Dendritic cell treated with granulocyte-macrophage colony-stimulating factor and Interleukin-4, amounts not matched to agents 40 ng/mL and 50 ng/mL, for 4 days (primary cell): ENCODE data around the gene WNK1.

Experiments
- H3K27ac Mint-ChIP-seq: one replicate; pipeline ENCODE4 v1.8.0; 2022; ENCODE audit warnings: mild to moderate bottlenecking, mixed read lengths
- H3K27me3 Mint-ChIP-seq: one replicate; pipeline ENCODE4 v1.8.0; 2022; ENCODE audit warnings: mild to moderate bottlenecking, mixed read lengths
- H3K36me3 Mint-ChIP-seq: one replicate; pipeline ENCODE4 v1.8.0; 2022; ENCODE audit warnings: low read depth, mixed read lengths
- H3K4me1 Mint-ChIP-seq: one replicate; pipeline ENCODE4 v1.8.0; 2022; ENCODE audit warnings: low read depth, mixed read lengths
- H3K4me3 Mint-ChIP-seq: one replicate; pipeline ENCODE4 v1.8.0; 2022; ENCODE audit warnings: mild to moderate bottlenecking, moderate library complexity, mixed read lengths
- H3K9me3 Mint-ChIP-seq: one replicate; pipeline ENCODE4 v1.8.0; 2022; ENCODE audit warnings: mixed read lengths
- intact Hi-C: fragments of 100-400 bp; cut with micrococcal nuclease; formaldehyde crosslinking; loops from one replicate; pipeline ENCODE4 v1.15.0; 2022

WNK1 gene

GRCh38 chr12:944211-944610, 191.8 kb downstream of the WNK1 start:
- no peaks in the 10 kb centered on the region for H3K9me3 Mint-ChIP-seq
- intact Hi-C loops = loop anchor here (10.0 kb wide), 1 partner anchor 151 kb away; no protein-coding TSS in a partner anchor
- H3K4me1 Mint-ChIP-seq = peaks cover 32% of the 10 kb centered on the region
- no peaks in the 10 kb centered on the region for H3K27me3 Mint-ChIP-seq
- no peak overlapping the region for H3K4me3 Mint-ChIP-seq
- H3K36me3 Mint-ChIP-seq = peaks cover 58% of the 10 kb centered on the region
- peak overlapping the region; percentile 59 for H3K27ac Mint-ChIP-seq

GRCh38 chr12:946212-946611, 193.8 kb downstream of the WNK1 start:
- H3K9me3 Mint-ChIP-seq = no peaks in the 10 kb centered on the region
- H3K4me1 Mint-ChIP-seq = peaks cover 33% of the 10 kb centered on the region
- intact Hi-C loops = loop anchor here (5.0 to 10.0 kb wide), 3 partner anchors 34 to 384 kb away; no protein-coding TSS in a partner anchor
- peaks cover 42% of the 10 kb centered on the region for H3K36me3 Mint-ChIP-seq
- H3K4me3 Mint-ChIP-seq = no peak overlapping the region
- no peaks in the 10 kb centered on the region for H3K27me3 Mint-ChIP-seq
- no peak overlapping the region for H3K27ac Mint-ChIP-seq

- Mint-ChIP-seq H3K27me3 (no peaks in the 10 kb centered on the region), H3K36me3 (peaks cover 42% of the 10 kb centered on the region), H3K4me1 (peaks cover 33% of the 10 kb centered on the region), H3K4me3 (no peak overlapping the region), H3K27ac (no peak overlapping the region), H3K9me3 (no peaks in the 10 kb centered on the region)
- intact Hi-C loops = loop anchor here (5.0 to 10.0 kb wide), 3 partner anchors 34 to 384 kb away; no protein-coding TSS in a partner anchor
Observed at GRCh38 chr12:946631-947030, 194.3 kb downstream of the WNK1 start.

- intact Hi-C loops = loop anchor here (5.0 to 10.0 kb wide), 3 partner anchors 36 to 386 kb away; no protein-coding TSS in a partner anchor
- peaks cover 26% of the 10 kb centered on the region for H3K36me3 Mint-ChIP-seq
- no peaks in the 10 kb centered on the region for H3K27me3 Mint-ChIP-seq
Observed at GRCh38 chr12:948238-948637, 195.9 kb downstream of the WNK1 start.

GRCh38 chr12:949453-950191, 197.2 kb downstream of the WNK1 start, which contains the start of gene RAD52:
Gene RAD52 (minus strand): TSS chr12:949694. CDS start chr12:933058, 16,636 bp downstream.
- intact Hi-C loops = loop anchor here (1.0 to 10.0 kb wide), 4 partner anchors 37 to 387 kb away; no protein-coding TSS in a partner anchor
- Mint-ChIP-seq H3K27ac (peak within 1 kb of the TSS; percentile 97), H3K27me3 (no peaks in the 10 kb centered on the region), H3K36me3 (peaks cover 12% of the 10 kb centered on the region), H3K4me3 (peak within 1 kb of the TSS; percentile 97), H3K9me3 (no peaks in the 10 kb centered on the region), H3K4me1 (peaks cover 30% of the 10 kb centered on the region)

More at GRCh38 chr12:948238-948637, 195.9 kb downstream of the WNK1 start:
- H3K27ac Mint-ChIP-seq = peak overlapping the region; percentile 97
- H3K4me1 Mint-ChIP-seq = peaks cover 33% of the 10 kb centered on the region
- peak overlapping the region; percentile 97 for H3K4me3 Mint-ChIP-seq
- H3K9me3 Mint-ChIP-seq = no peaks in the 10 kb centered on the region

- intact Hi-C loops = no loop called here
- H3K27ac Mint-ChIP-seq = peak overlapping the region; percentile 97
Observed at GRCh38 chr12:951176-951575, 198.8 kb downstream of the WNK1 start.

GRCh38 chr12:953776-954175, 201.4 kb downstream of the WNK1 start:
- Mint-ChIP-seq H3K9me3 (no peaks in the 10 kb centered on the region), H3K4me1 (peaks cover 10% of the 10 kb centered on the region), H3K27me3 (no peaks in the 10 kb centered on the region), H3K36me3 (peaks cover 6% of the 10 kb centered on the region), H3K4me3 (no peak overlapping the region), H3K27ac (peak overlapping the region; percentile 60)
- intact Hi-C loops = no loop called here

More at GRCh38 chr12:951176-951575, 198.8 kb downstream of the WNK1 start:
- Mint-ChIP-seq H3K9me3 (no peaks in the 10 kb centered on the region), H3K36me3 (peaks cover 7% of the 10 kb centered on the region), H3K4me1 (peaks cover 27% of the 10 kb centered on the region), H3K27me3 (no peaks in the 10 kb centered on the region), H3K4me3 (no peak overlapping the region)

- H3K36me3 Mint-ChIP-seq = no peaks in the 10 kb centered on the region
- intact Hi-C loops = no loop called here
- H3K27me3 Mint-ChIP-seq = no peaks in the 10 kb centered on the region
- H3K9me3 Mint-ChIP-seq = no peaks in the 10 kb centered on the region
- H3K27ac Mint-ChIP-seq = no peak overlapping the region
- peaks cover 5% of the 10 kb centered on the region for H3K4me1 Mint-ChIP-seq
- H3K4me3 Mint-ChIP-seq = no peak overlapping the region
Observed at GRCh38 chr12:954741-955140, 202.4 kb downstream of the WNK1 start.

- intact Hi-C loops = no loop called here
- no peaks in the 10 kb centered on the region for H3K27me3 Mint-ChIP-seq
- H3K4me1 Mint-ChIP-seq = peaks cover 5% of the 10 kb centered on the region
- no peaks in the 10 kb centered on the region for H3K36me3 Mint-ChIP-seq
- no peaks in the 10 kb centered on the region for H3K9me3 Mint-ChIP-seq
- no peak overlapping the region for H3K27ac Mint-ChIP-seq
- no peak overlapping the region for H3K4me3 Mint-ChIP-seq
Observed at GRCh38 chr12:955939-956338, 203.6 kb downstream of the WNK1 start.

GRCh38 chr12:958588-959123, 206.3 kb downstream of the WNK1 start:
- no peak overlapping the region for H3K4me3 Mint-ChIP-seq
- no peaks in the 10 kb centered on the region for H3K36me3 Mint-ChIP-seq
- intact Hi-C loops = no loop called here
- H3K27ac Mint-ChIP-seq = no peak overlapping the region
- no peaks in the 10 kb centered on the region for H3K27me3 Mint-ChIP-seq
- H3K4me1 Mint-ChIP-seq = peaks cover 3% of the 10 kb centered on the region
- no peaks in the 10 kb centered on the region for H3K9me3 Mint-ChIP-seq
